WTC11 (cell line): ENCODE measurements around the gene MARCO. TPM values are rescaled to one million over a fixed set of nuclear protein-coding genes. Genes with fewer than 3 reads are reported as not detected.
"Not testable (repeated sequence)": the region's sequence is repeated elsewhere in the genome, so short reads cannot be mapped to it uniquely, and the experiment has no call there.

Experiments
- ATAC-seq: fragments of 200-7000 bp; cut with Tn5 transposase; 2 replicates; pipeline ENCODE4 v1.10.0; 2021; ENCODE audit warnings: mild to moderate bottlenecking, moderate library complexity
- CTCF ChIA-PET: fragments of 300-600 bp; sonication (Branson Sonifier 250); formaldehyde crosslinking; loops from one replicate; lab custom pipeline; 2021; ENCODE audit warnings: antibody characterized with exemption; lab: Charles Lee
- POLR2A ChIA-PET: fragments of 350-600 bp; sonication (Branson Sonifier 250); formaldehyde crosslinking; loops from one replicate; lab custom pipeline; 2021; ENCODE audit warnings: antibody characterized with exemption; lab: Charles Lee
- DNase-seq: peaks from one replicate; pipeline ENCODE4 v3.0.0; 2021; ENCODE audit warnings: low spot score
- H3K27ac Mint-ChIP-seq: 2 replicates; pipeline ENCODE4 v1.8.0; 2021; ENCODE audit warnings: mixed read lengths
- H3K27me3 Mint-ChIP-seq: 2 replicates; pipeline ENCODE4 v1.8.0; 2021; ENCODE audit warnings: low read depth, mild to moderate bottlenecking, moderate library complexity, mixed read lengths
- H3K36me3 Mint-ChIP-seq: 2 replicates; pipeline ENCODE4 v1.8.0; 2021; ENCODE audit warnings: mixed read lengths
- H3K4me1 Mint-ChIP-seq: 2 replicates; pipeline ENCODE4 v1.8.0; 2022; ENCODE audit warnings: mixed read lengths
- H3K4me3 Mint-ChIP-seq: 2 replicates; pipeline ENCODE4 v1.8.0; 2021; ENCODE audit warnings: mild to moderate bottlenecking, moderate library complexity, mixed read lengths
- H3K9me3 Mint-ChIP-seq: 2 replicates; pipeline ENCODE4 v1.8.0; 2021; ENCODE audit warnings: mixed read lengths
- CREB1 ChIP-seq: sonication (generic); formaldehyde crosslinking; IDR thresholded peaks from 2 replicates; pipeline ENCODE4 v1.8.0; 2023; ENCODE audit warnings: mild to moderate bottlenecking, missing genetic modification reagents
- CTCF ChIP-seq: fragments of 200-600 bp; IDR thresholded peaks from 2 replicates; pipeline ENCODE4 v1.8.0; 2022; ENCODE audit warnings: antibody characterized with exemption
- E2F1 ChIP-seq: sonication (generic); formaldehyde crosslinking; IDR thresholded peaks from 2 replicates; pipeline ENCODE4 v1.8.0; 2022; ENCODE audit warnings: mild to moderate bottlenecking, missing genetic modification reagents
- FOXK1 ChIP-seq: sonication (generic); formaldehyde crosslinking; IDR thresholded peaks from 2 replicates; pipeline ENCODE4 v1.8.0; 2022; ENCODE audit warnings: mild to moderate bottlenecking, moderate library complexity, missing genetic modification reagents
- GRHL2 ChIP-seq: fragments of 250-450 bp; sonication (Bioruptor Pico); IDR thresholded peaks from 2 replicates; pipeline ENCODE4 v1.8.0; 2022; ENCODE audit warnings: mild to moderate bottlenecking, moderate library complexity; ENCODE audit not compliant: insufficient replicate concordance, severe bottlenecking
- PRDM15 ChIP-seq: sonication (generic); formaldehyde crosslinking; IDR thresholded peaks from 2 replicates; pipeline ENCODE4 v1.8.0; 2022; ENCODE audit warnings: missing genetic modification reagents
- TEAD1 ChIP-seq: sonication (generic); formaldehyde crosslinking; IDR thresholded peaks from 2 replicates; pipeline ENCODE4 v1.8.0; 2022; ENCODE audit warnings: mild to moderate bottlenecking, missing genetic modification reagents
- ZBTB21 ChIP-seq: sonication (generic); formaldehyde crosslinking; IDR thresholded peaks from 2 replicates; pipeline ENCODE4 v1.8.1; 2023; ENCODE audit warnings: mild to moderate bottlenecking, missing genetic modification reagents, borderline replicate concordance
- total RNA-seq: library from RNA; stranded (reverse); gene quantifications from 3 replicates; pipeline ENCODE4 v1.2.3, GENCODE V29; 2021
- TF ChIP-seq, protein P1 (sequence below): sonication (generic); formaldehyde crosslinking; IDR thresholded peaks from 2 replicates; pipeline ENCODE4 v1.8.1; 2022; ENCODE audit warnings: low read depth, mild to moderate bottlenecking, moderate library complexity, missing genetic modification reagents, borderline replicate concordance
- TF ChIP-seq, protein P2 (sequence below): fragments of 250-450 bp; sonication (Bioruptor Pico); IDR thresholded peaks from 2 replicates; pipeline ENCODE4 v1.8.0; 2021; ENCODE audit warnings: mild to moderate bottlenecking

MARCO gene
- total RNA-seq, 1 experiment from 2014 or later = 0.11 TPM

DNA sequence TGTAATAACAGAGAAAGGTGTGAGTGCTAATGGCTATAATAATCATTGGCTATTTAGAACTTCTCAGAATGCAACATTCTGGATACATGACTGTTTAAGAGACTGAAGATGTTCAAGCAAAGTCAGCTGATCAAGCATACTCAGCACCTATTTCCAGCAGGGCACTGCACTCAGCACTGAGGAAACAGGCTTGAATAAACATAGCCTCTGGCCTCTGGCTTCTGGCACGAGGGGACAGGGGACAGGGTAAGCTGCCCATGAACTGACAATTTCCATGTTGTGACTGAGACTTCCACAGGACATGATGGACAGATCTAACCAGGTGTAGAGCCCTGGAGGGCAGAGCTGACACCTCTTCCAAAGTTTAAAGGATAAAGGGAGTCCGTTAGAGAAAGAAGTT lies 1.3 kb downstream of the MARCO start (continued):
- TF ChIP-seq, protein P1, sequence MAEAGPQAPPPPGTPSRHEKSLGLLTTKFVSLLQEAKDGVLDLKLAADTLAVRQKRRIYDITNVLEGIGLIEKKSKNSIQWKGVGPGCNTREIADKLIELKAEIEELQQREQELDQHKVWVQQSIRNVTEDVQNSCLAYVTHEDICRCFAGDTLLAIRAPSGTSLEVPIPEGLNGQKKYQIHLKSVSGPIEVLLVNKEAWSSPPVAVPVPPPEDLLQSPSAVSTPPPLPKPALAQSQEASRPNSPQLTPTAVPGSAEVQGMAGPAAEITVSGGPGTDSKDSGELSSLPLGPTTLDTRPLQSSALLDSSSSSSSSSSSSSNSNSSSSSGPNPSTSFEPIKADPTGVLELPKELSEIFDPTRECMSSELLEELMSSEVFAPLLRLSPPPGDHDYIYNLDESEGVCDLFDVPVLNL = no peak
- TF ChIP-seq ZBTB21 (CRISPR knock-in tag) = no peak

- DNase-seq (no peak), ATAC-seq (no peak)
- H3K4me1 Mint-ChIP-seq = no peaks in the 10 kb centered on the region
- no peaks in the 10 kb centered on the region for H3K9me3 Mint-ChIP-seq
- CTCF ChIA-PET = no interaction called here
- no peak overlapping the region for H3K27ac Mint-ChIP-seq
- no peak for TF ChIP-seq FOXK1 (CRISPR knock-in tag)
- TF ChIP-seq E2F1 (CRISPR knock-in tag) = no peak
- TF ChIP-seq GRHL2 (CRISPR knock-in tag) = no peak
- TF ChIP-seq TEAD1 (CRISPR knock-in tag) = no peak
- TF ChIP-seq CREB1 = no peak
- TF ChIP-seq CTCF = no peak
- TF ChIP-seq PRDM15 = no peak
- TF ChIP-seq, protein P2, sequence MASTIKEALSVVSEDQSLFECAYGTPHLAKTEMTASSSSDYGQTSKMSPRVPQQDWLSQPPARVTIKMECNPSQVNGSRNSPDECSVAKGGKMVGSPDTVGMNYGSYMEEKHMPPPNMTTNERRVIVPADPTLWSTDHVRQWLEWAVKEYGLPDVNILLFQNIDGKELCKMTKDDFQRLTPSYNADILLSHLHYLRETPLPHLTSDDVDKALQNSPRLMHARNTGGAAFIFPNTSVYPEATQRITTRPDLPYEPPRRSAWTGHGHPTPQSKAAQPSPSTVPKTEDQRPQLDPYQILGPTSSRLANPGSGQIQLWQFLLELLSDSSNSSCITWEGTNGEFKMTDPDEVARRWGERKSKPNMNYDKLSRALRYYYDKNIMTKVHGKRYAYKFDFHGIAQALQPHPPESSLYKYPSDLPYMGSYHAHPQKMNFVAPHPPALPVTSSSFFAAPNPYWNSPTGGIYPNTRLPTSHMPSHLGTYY (CRISPR knock-in tag) = no peak
- no peak overlapping the region for H3K4me3 Mint-ChIP-seq
- H3K27me3 Mint-ChIP-seq = no peaks in the 10 kb centered on the region; the same call in 1 of the 2 replicates
- POLR2A ChIA-PET = no interaction called here
- H3K36me3 Mint-ChIP-seq = no peaks in the 10 kb centered on the region
Measured at GRCh38 chr2:118945881-118946280, 3.9 kb downstream of the MARCO start.

DNA sequence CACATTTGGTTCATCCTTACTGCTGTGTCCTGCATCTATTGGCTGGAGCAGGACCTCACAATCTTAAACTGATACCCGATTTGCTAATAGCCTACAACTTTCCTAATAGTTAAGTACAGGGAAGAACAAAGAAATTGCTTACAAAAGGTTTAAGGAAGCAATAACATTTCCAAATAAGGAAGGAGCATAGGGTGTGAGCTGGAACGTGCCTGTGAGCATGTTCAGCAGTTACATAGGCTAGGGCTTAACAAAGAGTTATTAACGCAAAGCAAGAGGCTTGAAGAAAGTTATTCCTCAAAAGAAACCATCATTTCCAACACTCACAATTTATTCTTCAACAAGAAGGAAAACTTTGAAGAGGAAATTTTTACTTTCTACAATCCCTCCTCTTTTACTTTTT lies 6.3 kb downstream of the MARCO start:
- POLR2A ChIA-PET, H3K9me3 Mint-ChIP-seq, DNase-seq, H3K36me3 Mint-ChIP-seq, ATAC-seq, H3K4me3 Mint-ChIP-seq, H3K4me1 Mint-ChIP-seq, H3K27ac Mint-ChIP-seq: not testable (repeated sequence)
- CTCF ChIA-PET = interaction anchor here (1.4 kb wide), 1 partner anchor 67 kb away, joined by 3 read pairs; no protein-coding TSS in a partner anchor
- H3K27me3 Mint-ChIP-seq = peaks cover 12% of the 10 kb centered on the region
